DMS153 treated with DMSO at 0.1 percent for 48 hours (cell line): ENCODE measurements around the gene CDC73.
"Not testable (repeated sequence)": the region's sequence is repeated elsewhere in the genome, so short reads cannot be mapped to it uniquely, and the experiment has no call there.

Experiments
- DNase-seq: peaks from one replicate; lab custom pipeline; 2025; ENCODE audit not compliant: unreplicated experiment; lab: John Stamatoyannopoulos, UW

CDC73 gene

DNA sequence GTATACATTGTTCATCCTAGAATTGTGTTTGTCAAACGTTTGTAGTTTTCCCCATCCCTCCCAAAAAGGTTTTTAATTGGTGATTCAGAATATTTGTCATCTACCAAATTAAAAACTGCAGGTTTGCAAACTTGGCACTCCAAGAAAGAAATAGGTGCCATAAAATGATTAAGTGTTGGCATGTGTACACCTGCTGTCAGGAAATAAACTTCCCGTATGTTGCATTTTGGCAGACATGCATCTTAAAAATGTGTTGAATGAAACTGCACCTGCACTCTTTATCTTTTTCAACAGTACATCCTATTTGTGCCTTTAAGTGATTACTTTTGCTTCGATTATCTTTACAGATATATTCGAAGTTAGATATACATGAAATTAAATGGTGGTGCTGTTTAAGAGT is 57.3 kb downstream of the CDC73 start:
- no peak for DNase-seq

DNA sequence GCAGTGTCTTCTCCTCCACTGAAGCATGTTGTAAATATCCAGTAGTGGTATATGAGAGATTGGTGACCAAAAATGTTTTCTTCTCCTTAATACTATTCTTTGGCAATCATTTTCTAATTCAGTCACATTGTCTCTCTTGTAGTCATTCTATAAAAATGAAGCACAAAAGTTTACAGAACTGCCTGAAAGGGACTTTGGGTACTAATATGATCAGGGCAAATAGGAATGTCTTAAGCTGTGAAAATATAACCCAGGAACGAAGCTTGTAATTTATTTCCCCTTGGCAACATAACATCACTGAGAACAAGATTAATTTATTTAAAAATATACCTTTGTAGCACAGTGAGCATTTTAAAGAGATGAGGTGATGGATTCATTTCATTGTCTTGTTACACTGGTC is 59.7 kb downstream of the CDC73 start:
- DNase-seq = no peak

GRCh38 chr1:193181985-193182384 is 60.2 kb downstream of the CDC73 start:
- DNase-seq = no peak

DNA sequence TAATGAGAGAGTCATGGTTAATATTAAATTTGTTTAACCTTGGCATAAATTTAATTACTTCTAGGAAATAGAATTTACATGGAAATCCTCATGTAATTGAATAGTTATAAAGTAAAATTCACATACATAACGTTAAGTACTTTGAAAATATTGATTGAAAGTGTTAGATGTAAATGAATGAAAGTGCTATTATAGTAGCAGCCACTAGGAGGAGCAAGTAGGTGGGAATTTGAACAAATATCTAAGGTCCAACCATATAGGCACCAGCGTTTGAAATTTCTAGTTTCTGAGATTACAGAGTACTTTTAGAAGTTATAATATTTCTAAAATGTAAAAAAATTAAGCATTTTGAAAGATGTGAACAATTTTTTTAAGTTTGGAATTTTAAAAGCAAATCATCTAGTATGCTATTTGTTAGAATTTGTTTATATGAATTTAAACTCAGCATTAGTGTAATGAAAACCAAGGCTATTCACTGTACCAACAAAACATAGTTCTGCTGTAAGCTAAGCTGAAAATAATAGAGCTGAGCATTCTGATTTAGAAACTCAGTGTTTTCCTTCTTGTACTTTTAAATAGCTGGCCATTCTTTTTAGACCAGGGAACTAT is 61.3 kb downstream of the CDC73 start:
- DNase-seq = peak; percentile 96

DNA sequence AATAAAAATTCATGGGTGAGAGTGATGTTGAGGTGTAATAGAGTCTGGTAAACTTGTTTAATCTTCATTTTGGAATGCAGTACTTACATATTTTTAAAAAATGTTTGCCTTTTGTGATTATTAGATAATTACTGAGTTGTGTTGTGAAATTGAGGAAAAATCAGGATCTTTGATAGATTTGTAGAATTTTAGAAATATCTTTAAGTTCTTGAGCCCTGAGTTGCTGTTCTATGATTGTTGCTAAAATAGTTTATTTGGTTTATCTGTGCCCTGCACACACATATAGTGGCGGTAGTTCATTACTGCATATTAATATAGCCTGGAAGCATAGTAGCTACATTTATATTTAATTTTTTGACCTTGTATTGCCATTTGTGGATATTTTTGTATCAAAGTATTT is 62.9 kb downstream of the CDC73 start:
- no peak for DNase-seq

DNA sequence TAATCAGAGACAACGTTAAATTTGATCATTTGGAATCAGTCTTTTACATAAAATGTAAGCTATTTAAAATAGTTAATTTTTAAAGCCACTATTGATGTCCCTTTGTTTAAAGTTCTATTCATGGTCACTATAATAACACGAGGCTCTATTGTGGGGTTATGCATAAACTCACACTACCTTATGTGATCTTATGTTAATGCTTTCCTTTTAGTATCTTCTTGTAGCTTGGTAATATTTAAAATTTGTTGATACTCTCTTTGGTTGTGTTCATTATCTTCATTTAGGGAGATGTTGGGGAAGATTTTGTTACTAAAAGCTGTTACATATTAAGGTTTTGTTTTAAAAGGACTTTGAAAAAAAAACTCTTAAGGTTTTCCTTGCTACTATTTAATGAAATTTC is 63.4 kb downstream of the CDC73 start:
- DNase-seq = peak; percentile 56

DNA sequence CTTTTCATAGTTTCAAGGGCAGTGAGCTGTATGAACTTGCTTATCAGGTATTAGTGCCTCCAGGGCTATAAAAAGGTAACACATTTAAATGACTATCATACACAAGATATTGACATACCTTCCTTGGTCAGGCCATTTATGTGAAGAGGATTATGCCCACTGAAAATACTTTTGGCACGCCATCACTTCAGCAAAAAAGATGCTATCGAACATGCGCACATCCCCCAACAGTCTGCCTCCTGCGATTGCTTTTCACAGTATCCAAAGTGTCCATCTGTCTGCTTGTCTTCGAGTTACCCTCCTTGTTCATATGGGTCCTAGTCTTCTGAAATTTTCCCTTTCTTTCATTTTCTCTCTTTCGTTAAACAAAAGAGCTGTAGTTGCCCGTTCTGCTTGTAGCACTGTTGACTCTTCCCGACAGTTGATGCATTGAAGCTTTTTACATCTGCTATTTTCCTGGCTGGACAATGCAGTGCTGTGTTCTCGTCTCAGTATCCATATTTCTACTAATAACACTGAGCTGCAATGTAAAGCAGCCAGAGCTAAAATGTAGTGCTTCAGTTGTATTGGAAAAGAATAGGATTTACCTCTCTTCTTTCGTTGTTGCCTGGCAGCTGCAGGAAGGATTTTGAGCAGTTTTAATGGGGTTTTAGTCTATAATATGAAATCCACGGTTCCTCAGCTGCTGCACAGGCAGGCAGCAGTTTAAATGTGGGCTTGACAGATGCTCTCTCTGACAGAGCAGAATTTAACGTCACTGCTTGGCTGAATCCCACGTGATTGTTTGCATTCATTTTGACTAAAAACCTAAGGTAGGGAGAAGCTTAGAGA is 64.3 kb downstream of the CDC73 start, which contains the start of gene B3GALT2:
B3GALT2 (minus strand) TSS at position 713 of the 831 bp plus-strand sequence. CDS start 5,051 bp downstream, outside the sequence.
- DNase-seq = peak; percentile 91

GRCh38 chr1:193187114-193187513 is 65.3 kb downstream of the CDC73 start:
- peak; percentile 23 for DNase-seq

GRCh38 chr1:193188915-193189314 is 67.1 kb downstream of the CDC73 start:
- not testable (repeated sequence) for DNase-seq

GRCh38 chr1:193189442-193190095 is 67.7 kb downstream of the CDC73 start:
- DNase-seq = peak; percentile 23

- DNase-seq = no peak
Observed at GRCh38 chr1:193190096-193190744, 68.4 kb downstream of the CDC73 start.

- DNase-seq = no peak
Observed at GRCh38 chr1:193192586-193192985, 70.8 kb downstream of the CDC73 start.

GRCh38 chr1:193199940-193200339 is 78.1 kb downstream of the CDC73 start:
- DNase-seq = no peak

DNA sequence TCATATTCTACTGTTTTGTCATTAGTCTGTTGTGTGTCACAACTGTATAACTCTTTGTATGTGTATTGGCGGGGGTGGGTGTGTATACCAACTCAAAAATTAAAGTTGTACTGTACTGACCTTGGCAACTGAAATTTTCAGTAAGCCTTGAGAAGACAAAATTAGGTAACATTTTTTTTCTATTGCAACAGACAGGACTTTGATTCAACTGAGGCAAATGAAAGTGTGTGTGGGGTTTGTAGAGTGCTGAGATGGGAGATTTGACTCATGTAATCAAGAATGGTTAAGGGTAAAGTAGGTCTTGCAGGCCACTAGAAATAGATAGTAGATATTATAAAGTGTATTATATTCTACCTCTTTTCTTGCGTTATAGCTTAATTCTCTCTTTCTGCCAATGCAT is 79.2 kb downstream of the CDC73 start:
- no peak for DNase-seq

DNA sequence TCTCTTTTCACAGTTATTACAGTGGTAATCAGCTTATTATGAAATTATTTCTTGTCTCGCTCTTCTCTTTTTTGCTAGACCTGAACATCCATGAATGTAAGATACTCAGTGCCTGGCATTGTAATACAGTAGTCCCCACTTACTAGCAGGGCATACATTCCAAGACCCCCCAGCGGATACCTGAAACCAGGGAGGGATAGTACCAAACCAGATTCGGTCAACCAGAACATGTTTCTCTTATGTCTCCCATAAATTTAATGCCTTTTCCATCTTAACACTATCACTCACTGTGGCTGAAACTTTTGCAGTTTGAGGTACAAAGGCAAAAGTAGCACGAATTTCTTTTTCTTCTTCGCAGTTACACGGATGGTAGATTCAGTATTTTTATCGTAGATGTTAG is 89.2 kb downstream of the CDC73 start:
- no peak for DNase-seq

DNA sequence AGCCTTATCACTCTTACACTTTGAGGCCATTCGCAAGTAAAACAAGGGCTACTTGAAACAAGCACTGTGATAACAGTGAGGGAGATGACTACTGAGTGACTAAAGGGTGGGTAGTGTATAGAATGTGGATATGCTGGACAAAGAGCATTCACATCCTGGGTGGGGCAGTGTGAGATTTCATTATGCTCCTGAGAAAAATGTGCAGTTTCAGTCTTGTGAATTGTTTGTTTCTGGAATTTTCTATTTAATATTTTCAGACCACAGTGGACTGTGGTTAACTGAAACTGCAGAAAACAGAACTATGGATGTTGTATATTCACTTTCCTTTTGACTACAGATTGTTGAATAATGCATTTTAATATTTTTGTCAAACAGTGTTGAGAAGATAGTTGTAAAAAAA is 89.7 kb downstream of the CDC73 start:
- no peak for DNase-seq

- DNase-seq = no peak
Observed at GRCh38 chr1:193212637-193213036, 90.8 kb downstream of the CDC73 start.

DNA sequence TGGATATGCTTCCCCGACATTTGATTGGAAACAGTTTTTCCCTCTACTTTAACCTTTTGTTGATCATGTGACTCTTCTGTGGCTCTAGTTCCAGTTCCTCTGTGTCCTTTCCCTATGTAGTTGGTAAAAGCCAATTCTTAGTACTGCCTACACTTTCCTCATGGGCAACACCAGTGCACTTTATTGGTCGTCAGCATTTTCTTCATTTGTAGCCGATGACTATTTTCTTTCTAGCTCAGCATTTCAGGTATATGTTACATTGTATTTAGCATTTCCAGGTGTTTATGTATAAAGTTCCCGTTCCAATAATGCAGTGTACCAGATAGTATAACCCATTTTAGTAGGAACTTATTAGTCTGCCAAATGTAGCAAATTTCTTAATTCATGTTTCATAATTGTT is 92.2 kb downstream of the CDC73 start:
- DNase-seq = no peak

- peak; percentile 63 for DNase-seq
Observed at GRCh38 chr1:193216920-193217319, 95.1 kb downstream of the CDC73 start.

- no peak for DNase-seq
Observed at GRCh38 chr1:193219391-193219790, 97.6 kb downstream of the CDC73 start.

DNA sequence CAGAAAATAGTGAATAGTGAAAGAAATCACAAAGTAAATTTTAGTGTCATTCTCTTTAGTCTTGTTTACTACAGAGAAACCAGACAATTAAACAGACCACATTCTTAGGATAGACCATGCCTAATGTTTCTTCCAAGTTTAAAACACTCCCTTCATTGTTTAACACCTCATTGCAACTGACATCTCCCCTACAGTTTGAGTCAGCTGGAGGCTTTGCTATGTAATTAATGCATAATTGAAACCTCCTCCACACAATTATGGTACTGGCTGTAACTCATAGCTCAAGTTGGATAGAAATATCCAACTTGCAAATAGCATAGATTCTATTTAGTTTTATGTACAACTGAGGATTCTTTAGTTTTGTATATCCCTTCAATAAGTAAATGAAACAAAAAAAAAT is 99.8 kb downstream of the CDC73 start:
- no peak for DNase-seq
